Endometrial microvascular endothelial cells (primary cell): ENCODE results near the gene CAMK2B. TPM values are rescaled to one million over a fixed set of nuclear protein-coding genes. Genes with fewer than 3 reads are reported as not detected.

ENCODE experiments used
- in situ Hi-C: cut with HindIII; loops from 2 replicates; pipeline ENCODE4 v1.10.0; 2017; ENCODE audit warnings: low sequenced_read_pairs, low pct_unique_long_range_greater_than_20kb; ENCODE audit errors: inconsistent ontology term
- total RNA-seq: library from RNA; depleted of rRNA; stranded (reverse); fragments of >200 nt; gene quantifications from one replicate; pipeline ENCODE4 v1.2.3, GENCODE V29; 2015; ENCODE audit errors: inconsistent ontology term

The CAMK2B gene
- total RNA-seq, 1 donor from 2014 or later: not detected

DNA sequence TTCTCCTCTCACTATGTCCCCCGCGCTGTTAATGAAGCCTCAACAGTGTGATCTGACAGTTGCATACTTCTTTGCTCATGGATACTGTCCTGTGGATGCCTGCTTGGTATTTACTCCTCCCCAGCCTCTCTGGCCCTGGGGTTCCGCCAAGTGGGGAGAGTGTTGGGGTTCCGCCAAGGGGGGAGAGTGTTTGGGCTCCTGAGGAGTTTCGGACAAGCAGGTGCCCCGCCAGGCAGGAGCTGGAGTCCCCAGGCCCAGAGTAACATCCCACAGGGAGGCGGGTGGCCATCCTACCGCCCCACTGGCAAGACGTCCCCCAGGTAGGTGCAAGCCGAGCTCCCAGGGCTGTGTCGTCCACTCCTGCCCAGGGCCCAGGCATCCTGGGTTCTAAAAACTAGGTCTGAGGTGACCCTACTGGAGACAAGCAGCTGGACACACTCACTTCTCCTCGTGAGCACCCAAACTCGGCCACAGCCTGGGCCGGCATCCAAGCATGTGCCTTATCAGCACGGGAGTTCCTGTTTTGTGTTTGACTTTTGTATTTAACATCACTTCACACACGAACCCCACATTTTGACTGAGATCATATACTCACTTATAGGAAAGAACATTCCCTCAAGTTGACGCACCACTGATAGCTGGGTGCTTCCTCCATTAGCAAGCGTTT is 34.2 kb downstream of the CAMK2B start:
- in situ Hi-C loops: no loop called here

GRCh38 chr7:44290252-44290620 is 35.2 kb downstream of the CAMK2B start:
- in situ Hi-C loops: no loop called here

DNA sequence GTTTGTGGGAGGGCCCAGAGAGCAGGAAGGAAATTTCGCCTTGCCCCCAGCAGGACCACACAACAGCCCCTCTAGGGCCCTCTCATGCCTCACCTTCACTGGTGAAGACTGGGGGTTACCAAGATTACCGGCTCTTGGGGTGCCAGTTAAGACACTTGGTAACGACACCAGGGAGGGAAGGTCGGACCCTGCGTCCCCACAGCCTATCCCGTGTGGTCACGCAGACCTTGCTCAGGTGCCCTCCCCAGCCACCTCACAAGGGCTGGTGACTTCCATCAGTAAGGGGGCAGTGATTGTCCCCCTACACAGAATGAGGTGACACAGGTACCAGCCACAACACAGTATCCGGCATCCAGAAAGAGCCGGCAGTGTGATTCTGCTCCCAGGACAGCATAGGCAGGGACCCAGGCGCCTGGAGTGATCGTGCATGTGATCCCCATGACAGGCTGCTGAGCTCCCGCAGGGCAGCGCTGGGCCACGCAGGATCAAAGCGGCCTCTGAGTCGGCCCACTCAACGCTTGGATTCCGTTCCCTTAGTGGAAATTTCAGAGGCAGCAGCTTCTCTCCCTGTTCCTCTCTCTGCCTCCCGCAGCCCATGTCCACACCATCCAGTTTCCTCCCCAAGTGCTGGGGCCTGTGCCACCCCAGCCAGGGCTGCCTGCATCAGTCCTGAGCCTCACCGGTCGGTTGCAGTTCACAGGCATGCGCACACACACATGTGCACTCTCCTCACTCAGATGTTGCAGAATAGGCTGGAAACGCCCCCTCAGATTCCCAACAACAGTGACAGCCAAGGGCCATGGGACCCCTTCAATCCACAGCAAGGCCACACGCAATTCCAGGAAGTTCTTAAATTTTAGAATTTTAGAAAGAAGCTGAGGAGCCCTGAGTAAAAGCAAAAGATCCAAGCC is 35.8 kb downstream of the CAMK2B start:
- in situ Hi-C loops: no loop called here

GRCh38 chr7:44288811-44289340 is 36.5 kb downstream of the CAMK2B start:
- in situ Hi-C loops: no loop called here

- in situ Hi-C loops: no loop called here
Observed at GRCh38 chr7:44288381-44288685, 37.1 kb downstream of the CAMK2B start.

GRCh38 chr7:44287488-44288380 is 37.7 kb downstream of the CAMK2B start:
- in situ Hi-C loops: no loop called here

- in situ Hi-C loops: no loop called here
Observed at GRCh38 chr7:44286618-44287487, 38.5 kb downstream of the CAMK2B start.

DNA sequence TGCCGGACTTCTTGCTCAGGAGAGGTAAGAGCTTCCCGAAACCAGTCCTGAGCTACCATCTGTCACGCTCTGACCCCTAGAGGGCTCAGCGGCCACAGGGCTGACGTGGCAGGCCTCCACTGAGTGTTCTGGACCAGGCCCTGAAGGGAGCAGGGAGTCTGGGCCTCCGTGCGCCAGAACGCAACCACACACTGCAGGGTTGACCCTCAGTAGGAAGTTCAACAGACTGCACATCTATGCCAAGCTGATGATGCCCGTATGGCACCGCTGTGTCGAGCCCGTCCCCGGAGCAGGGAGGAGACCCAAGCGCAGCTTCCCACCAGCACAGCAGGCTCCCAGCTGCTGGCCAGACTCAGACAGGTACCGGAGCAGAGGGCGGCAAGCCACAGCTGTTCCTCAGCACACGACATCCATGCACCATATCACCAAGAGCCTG is 39.2 kb downstream of the CAMK2B start:
- in situ Hi-C loops: no loop called here

GRCh38 chr7:44285561-44285960 is 39.8 kb downstream of the CAMK2B start:
- in situ Hi-C loops: no loop called here

GRCh38 chr7:44284881-44285541 is 40.4 kb downstream of the CAMK2B start:
- in situ Hi-C loops: no loop called here

DNA sequence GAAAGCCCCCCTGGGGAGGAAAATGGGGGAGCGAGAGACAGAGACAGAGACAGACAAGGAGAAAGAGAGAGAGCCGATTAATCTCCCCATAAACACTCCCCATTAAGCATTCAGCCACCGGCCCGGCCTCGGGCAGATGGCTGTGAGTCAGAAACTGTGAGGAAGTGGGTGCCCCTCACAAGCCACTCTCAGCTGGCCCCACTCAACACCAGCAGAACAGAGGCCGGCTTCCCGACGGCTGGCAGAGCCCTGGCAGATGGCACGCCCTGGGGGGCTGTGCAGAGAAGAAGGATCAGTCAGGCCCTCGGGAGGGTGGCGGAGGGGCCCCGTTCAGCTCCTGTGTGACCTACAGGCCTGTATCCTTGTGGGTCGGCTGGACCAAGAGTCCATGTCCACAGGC is 41.2 kb downstream of the CAMK2B start:
- in situ Hi-C loops: no loop called here

DNA sequence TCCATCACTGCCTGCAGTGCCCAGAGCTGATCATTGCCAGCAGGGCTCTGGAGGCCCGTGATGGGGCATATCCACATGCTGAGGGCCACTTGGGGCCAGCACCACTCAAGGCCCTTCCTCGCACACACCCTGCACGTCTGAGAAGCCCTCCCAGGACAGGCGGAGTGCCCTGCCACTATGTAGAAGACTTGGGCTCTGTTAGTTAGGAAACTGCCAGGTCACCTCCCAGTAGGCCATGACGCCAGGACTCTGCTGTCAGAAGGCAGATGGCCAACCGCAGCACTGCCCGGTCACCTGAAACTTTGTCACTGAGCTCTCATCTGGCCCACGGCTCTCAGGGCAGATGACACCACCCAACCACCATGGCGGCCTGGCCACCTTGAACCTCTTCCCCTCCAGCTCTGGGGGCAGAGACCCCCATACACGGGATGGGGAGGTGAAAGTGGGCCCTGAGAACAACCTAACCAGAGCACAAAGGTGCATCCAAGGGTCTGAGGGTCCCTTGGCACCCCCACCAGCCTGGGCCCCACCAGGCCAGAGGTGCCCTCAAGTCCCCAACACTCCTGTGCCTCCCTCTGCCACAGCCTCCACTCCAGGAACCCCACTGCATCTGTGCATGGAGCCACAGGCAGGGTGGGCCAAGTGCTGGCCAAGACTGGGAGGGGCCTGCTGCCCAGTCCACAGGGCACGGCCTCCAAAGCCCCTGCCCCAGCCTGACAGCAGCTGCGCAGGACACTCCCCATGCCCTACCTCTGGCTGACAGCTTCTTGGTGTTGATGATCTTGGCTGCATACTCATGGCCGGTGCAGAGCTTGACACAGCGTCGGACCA is 41.8 kb downstream of the CAMK2B start:
- in situ Hi-C loops: no loop called here

- in situ Hi-C loops: no loop called here
Observed at GRCh38 chr7:44282601-44283171, 42.7 kb downstream of the CAMK2B start.

DNA sequence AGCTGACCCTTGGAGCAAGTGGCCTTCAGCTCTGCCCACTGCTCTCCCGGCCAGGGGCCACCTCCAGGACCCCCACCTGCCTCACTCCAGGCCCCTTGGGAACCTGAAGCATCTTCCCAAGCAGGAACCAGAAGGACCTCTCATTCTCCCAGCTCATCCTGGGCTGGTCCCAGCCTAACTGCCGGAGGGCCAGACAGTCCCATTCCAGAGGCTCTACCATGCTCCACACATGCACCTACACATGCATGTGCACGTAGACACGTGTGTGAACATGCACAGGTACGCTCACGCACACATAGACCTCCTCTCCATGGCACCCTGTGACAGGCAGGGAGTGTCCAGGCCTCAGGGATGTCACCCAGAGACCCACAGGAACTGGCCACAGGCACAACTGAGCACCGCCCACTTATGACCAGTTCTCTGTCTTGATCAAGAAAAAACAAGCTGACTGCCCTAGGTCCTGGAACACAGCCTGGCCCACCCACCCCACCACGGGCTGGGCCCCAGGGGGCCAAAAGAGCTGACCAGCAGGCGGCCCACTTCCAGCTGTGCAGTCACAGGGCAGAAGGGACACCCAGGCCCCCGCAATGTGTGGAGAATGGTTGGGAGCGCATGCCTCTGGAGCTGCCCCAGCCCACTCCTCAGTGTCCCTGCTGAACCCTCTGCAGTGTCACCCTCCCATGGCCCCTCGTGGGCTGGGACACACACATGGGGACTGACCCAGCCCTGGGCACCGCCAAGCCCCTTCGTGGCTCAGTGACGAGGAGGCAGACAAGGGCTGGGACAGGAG is 43.4 kb downstream of the CAMK2B start:
- in situ Hi-C loops: no loop called here

- in situ Hi-C loops: no loop called here
Observed at GRCh38 chr7:44280993-44281721, 44.2 kb downstream of the CAMK2B start.
